Common myeloid progenitor, CD34-positive (primary cell): ENCODE measurements around the gene ALDH9A1. TPM values are rescaled to one million over a fixed set of nuclear protein-coding genes. Genes with fewer than 3 reads are reported as not detected.
"Not testable (repeated sequence)": the region's sequence is repeated elsewhere in the genome, so short reads cannot be mapped to it uniquely, and the experiment has no call there.

Experiments used
- CTCF ChIA-PET: fragments of 350-600 bp; sonication (Branson Sonifier 250); formaldehyde crosslinking; loops from one replicate; lab custom pipeline; 2021; ENCODE audit warnings: antibody characterized with exemption; lab: Charles Lee
- POLR2A ChIA-PET: fragments of 350-600 bp; sonication (Branson Sonifier 250); formaldehyde crosslinking; loops from one replicate; lab custom pipeline; 2021; ENCODE audit warnings: antibody characterized with exemption; lab: Charles Lee
- DNase-seq, 3 donors: peaks; one replicate each; pipeline versions ENCODE4 v3.0.0 to v3.0.0-alpha.2; 2013
- H3K27ac ChIP-seq, 2 experiments: 1 replicate in 1 of 2; 2 replicates in 1 of 2; pipeline ENCODE4 v1.7.0; 2013; ENCODE audit warnings: inconsistent platforms in 2 of 2, low read length in 2 of 2, mild to moderate bottlenecking in 2 of 2, low read depth in 1 of 2, moderate library complexity in 1 of 2; ENCODE audit not compliant: severe bottlenecking in 2 of 2, insufficient read depth in 1 of 2, poor library complexity in 1 of 2
- H3K27me3 ChIP-seq, 5 experiments: replicated peaks in 2 of 5; 1 replicate in 3 of 5; 2 replicates in 2 of 5; pipeline versions ENCODE4 v1.6.1 to v1.7.0; 2013; ENCODE audit warnings: low read length in 4 of 5, mild to moderate bottlenecking in 2 of 5, moderate library complexity in 2 of 5, inconsistent platforms in 1 of 5; ENCODE audit not compliant: insufficient read depth in 5 of 5, control insufficient read depth in 4 of 5
- H3K36me3 ChIP-seq, 4 experiments: 1 replicate in 2 of 4; 2 replicates in 2 of 4; pipeline versions ENCODE4 v1.6.1 to v1.7.0; 2013; ENCODE audit warnings: low read length in 3 of 4, control low read depth in 1 of 4, mild to moderate bottlenecking in 1 of 4; ENCODE audit not compliant: control insufficient read depth in 4 of 4, insufficient read depth in 4 of 4
- H3K4me1 ChIP-seq, 4 experiments: 1 replicate in 3 of 4; 2 replicates in 1 of 4; pipeline versions ENCODE4 v1.6.1 to v1.7.1; 2013; ENCODE audit warnings: low read length in 3 of 4, mild to moderate bottlenecking in 3 of 4, control low read depth in 1 of 4, inconsistent platforms in 1 of 4, moderate library complexity in 1 of 4; ENCODE audit not compliant: control insufficient read depth in 4 of 4, insufficient read depth in 4 of 4; ENCODE audit errors: control extremely low read depth in 1 of 4
- H3K4me3 ChIP-seq, 7 experiments: 1 replicate in 4 of 7; 2 replicates in 3 of 7; pipeline versions ENCODE4 v1.5.1 to v1.7.0; 2013; ENCODE audit warnings: mild to moderate bottlenecking in 7 of 7, low read length in 6 of 7, moderate library complexity in 6 of 7, inconsistent platforms in 2 of 7, low read depth in 2 of 7, control low read depth in 1 of 7; ENCODE audit not compliant: insufficient read depth in 4 of 7, control insufficient read depth in 1 of 7; ENCODE audit errors: extremely low read depth in 1 of 7
- H3K9me3 ChIP-seq, 5 experiments: 1 replicate in 4 of 5; 2 replicates in 1 of 5; pipeline versions ENCODE4 v1.6.1 to v1.7.1; 2013; ENCODE audit warnings: low read length in 4 of 5, mild to moderate bottlenecking in 2 of 5, inconsistent platforms in 1 of 5, low read depth in 1 of 5, moderate library complexity in 1 of 5; ENCODE audit not compliant: control insufficient read depth in 4 of 5, insufficient read depth in 2 of 5; ENCODE audit errors: control extremely low read depth in 1 of 5
- WGBS: methylation state at CpG from one replicate; pipeline ENCODE4 v1.1.5; 2013; ENCODE audit not compliant: insufficient coverage; 5-methylcytosine and 5-hydroxymethylcytosine counted together
- polyA plus RNA-seq: library from polyadenylated mRNA; unstranded; fragments of 120-200 nt; gene quantifications from one replicate; pipeline ENCODE4 v1.2.1, GENCODE V29; 2013

ALDH9A1 gene
- 32.5 TPM for polyA plus RNA-seq

DNA sequence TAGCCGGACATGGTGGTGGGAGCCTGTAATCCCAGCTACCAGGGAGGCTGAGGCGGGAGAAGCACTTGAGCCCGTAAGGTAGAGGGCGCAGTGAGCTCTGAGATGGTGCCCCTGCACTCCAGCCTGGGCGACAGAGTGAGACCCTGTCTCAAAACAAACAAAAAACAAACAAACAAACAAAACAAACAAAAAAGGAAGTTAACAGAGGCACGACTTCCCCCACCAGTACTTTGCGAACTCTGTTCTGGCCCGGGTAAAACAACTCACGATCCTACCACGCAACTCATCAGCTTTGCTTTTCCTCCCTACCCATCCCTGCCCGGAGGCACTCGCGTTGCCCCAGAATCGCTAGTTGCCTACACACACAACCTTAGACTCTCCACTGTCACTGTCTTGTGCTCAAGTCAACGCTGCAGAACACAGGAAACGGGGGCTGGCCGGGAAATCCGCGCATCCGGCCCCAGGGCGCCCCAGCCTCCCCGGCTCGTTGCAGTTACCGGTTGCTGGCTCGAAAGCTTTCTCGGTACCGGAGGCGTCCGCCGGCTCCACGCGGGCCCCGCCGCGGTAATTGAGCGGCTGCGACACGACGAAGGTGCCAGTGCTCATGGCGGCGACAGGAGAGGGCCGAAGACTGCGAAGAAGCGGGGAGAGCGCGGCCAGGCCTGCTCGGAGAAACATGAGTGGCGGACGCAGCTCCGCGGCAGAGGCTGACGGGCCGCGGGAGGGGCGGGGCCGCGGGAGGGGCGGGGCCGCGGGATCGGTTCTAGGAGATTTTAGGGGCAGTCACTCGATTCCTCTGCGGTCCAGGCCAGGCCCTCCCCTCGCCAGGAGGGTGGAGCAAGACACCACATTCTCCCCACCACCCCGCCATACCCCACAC, at the start of gene ALDH9A1:
Gene ALDH9A1, minus strand, starts transcription at position 682 of the 880 bp plus-strand sequence. Its CDS starts 4 bp downstream, at position 678.
- peak; percentile 89 to 90 (median 90) for DNase-seq
- Histone ChIP-seq H3K4me3 (peak within 1 kb of the TSS; percentile 87 to 99 (median 93)), H3K27me3 (no peaks in the 10 kb centered on the region), H3K9me3 (no peaks in the 10 kb centered on the region), H3K4me1 (peaks cover 10 to 30% (median 22%) of the 10 kb centered on the region in 4 experiments), H3K36me3 (peaks cover 0 to 2% (median under 1%) of the 10 kb centered on the region in 4 experiments), H3K27ac (peak within 1 kb of the TSS; percentile 66 to 87)
- ChIA-PET POLR2A (interaction anchor here (0.6 to 0.9 kb wide), 4 partner anchors 71 to 153 kb away, joined by 3 to 4 read pairs (median 3); partner anchors contain the start of gene TMCO1), CTCF (interaction anchor here (0.7 to 2.2 kb wide), 10 partner anchors 12 to 226 kb away, joined by 3 to 11 read pairs (median 4); partner anchors contain the start of gene TMCO1)
- under 1% methylated on average over 61 of the region's 65 CpGs for WGBS

- Histone ChIP-seq H3K4me1 (no peaks in the 10 kb centered on the region), H3K27me3 (no peaks in the 10 kb centered on the region), H3K9me3 (no peaks in the 10 kb centered on the region), H3K36me3 (peaks cover 9 to 29% (median 18%) of the 10 kb centered on the region in 4 experiments), H3K4me3 (no peak overlapping the region), H3K27ac (no peak overlapping the region)
- CTCF ChIA-PET = no interaction called here
- POLR2A ChIA-PET = no interaction called here
- DNase-seq = no peak
- 100% methylated on average over 3 of the region's 9 CpGs for WGBS
Observed at GRCh38 chr1:165747632-165748447, 49.5 kb upstream of the ALDH9A1 start.

- H3K27me3 ChIP-seq, DNase-seq, POLR2A ChIA-PET, CTCF ChIA-PET, H3K4me3 ChIP-seq, H3K9me3 ChIP-seq, H3K4me1 ChIP-seq, H3K27ac ChIP-seq: not testable (repeated sequence)
- WGBS = 100% methylated on average over 1 of the region's 1 CpG
- peaks cover 15 to 45% (median 31%) of the 10 kb centered on the region in 4 experiments for H3K36me3 ChIP-seq
Observed at GRCh38 chr1:165744913-165745312, 46.6 kb upstream of the ALDH9A1 start.

GRCh38 chr1:165742194-165742593, 43.8 kb upstream of the ALDH9A1 start:
- POLR2A ChIA-PET = no interaction called here

DNA sequence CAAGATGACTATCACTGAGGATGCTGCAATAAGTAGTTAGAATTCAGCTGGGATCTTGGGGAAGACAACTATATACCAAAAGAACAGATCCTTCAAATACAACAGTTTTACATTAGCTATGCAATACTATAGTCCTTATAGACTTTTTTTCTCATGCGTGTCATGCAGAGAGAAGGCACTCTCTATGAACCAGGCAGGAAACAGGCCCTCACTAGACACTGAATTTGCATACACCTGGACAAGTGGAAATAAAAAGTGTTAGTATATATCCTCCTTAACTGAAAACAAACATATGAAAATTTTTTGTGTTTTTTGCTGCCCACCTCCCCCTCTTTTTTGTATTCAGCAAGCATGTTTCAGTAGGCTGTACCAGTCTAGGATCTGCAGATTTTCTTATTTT, 40.4 kb upstream of the ALDH9A1 start:
- peaks cover 0 to 3% (median 0%) of the 10 kb centered on the region in 5 experiments for H3K9me3 ChIP-seq
- DNase-seq = no peak
- WGBS = 100% methylated on average over 1 of the region's 1 CpG
- ChIA-PET CTCF (interaction anchor here (0.5 to 1.1 kb wide), 2 partner anchors 23 to 181 kb away, joined by 3 to 4 read pairs; no protein-coding TSS in a partner anchor), POLR2A (no interaction called here)
- H3K4me3 ChIP-seq = no peak overlapping the region
- no peak overlapping the region for H3K27ac ChIP-seq
- H3K36me3 ChIP-seq = peaks cover 17 to 57% (median 30%) of the 10 kb centered on the region in 4 experiments
- no peaks in the 10 kb centered on the region for H3K27me3 ChIP-seq
- no peaks in the 10 kb centered on the region for H3K4me1 ChIP-seq

More at GRCh38 chr1:165742194-165742593, 43.8 kb upstream of the ALDH9A1 start:
- Histone ChIP-seq H3K4me3 (no peak overlapping the region), H3K27ac (no peak overlapping the region), H3K27me3 (no peaks in the 10 kb centered on the region), H3K36me3 (peaks cover 19 to 55% (median 31%) of the 10 kb centered on the region in 4 experiments), H3K4me1 (no peaks in the 10 kb centered on the region), H3K9me3 (no peaks in the 10 kb centered on the region)
- WGBS = 94% methylated on average over 6 of the region's 8 CpGs
- CTCF ChIA-PET = no interaction called here
- DNase-seq = no peak

DNA sequence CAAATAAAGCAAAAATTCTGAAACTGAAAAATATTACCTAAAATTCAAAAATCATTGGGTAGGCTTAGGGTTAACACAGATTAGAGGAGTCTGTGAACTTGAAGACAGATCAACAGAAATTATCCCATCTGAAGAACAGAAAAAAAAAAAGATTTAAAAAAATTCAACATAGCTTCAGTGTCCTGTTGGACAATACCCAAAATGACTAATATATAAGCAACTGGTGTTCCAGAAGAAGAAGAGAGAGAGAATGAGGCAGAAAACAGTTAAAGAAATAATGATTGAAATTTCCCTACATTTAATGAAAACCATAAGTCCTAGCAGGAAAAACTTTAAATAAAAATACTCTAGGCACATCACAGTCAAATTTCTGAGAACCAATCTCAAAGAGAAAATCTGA, 38.8 kb upstream of the ALDH9A1 start:
- H3K36me3 ChIP-seq = peaks cover 13 to 46% (median 19%) of the 10 kb centered on the region in 4 experiments
- POLR2A ChIA-PET = no interaction called here

More for the DNA sequence above, 38.8 kb upstream of the ALDH9A1 start:
- CTCF ChIA-PET = interaction anchor here (1.2 to 1.9 kb wide), 2 partner anchors 51 to 178 kb away, joined by 4 to 9 read pairs; no protein-coding TSS in a partner anchor
- H3K27ac ChIP-seq = no peak overlapping the region
- H3K4me1 ChIP-seq = no peaks in the 10 kb centered on the region
- H3K27me3 ChIP-seq = no peaks in the 10 kb centered on the region
- DNase-seq = no peak
- peaks cover 0 to 3% (median 0%) of the 10 kb centered on the region in 5 experiments for H3K9me3 ChIP-seq
- H3K4me3 ChIP-seq = no peak overlapping the region
